ENCODE results near the gene RAB17. TPM values are rescaled to one million over a fixed set of nuclear protein-coding genes. Genes with fewer than 3 reads are reported as not detected.
A peak's percentile ranks its signal among the peaks of the same experiment; 100 is the strongest.

The RAB17 gene
- total RNA-seq, 1 experiment from 2014 or later, result 17.2 TPM

DNA sequence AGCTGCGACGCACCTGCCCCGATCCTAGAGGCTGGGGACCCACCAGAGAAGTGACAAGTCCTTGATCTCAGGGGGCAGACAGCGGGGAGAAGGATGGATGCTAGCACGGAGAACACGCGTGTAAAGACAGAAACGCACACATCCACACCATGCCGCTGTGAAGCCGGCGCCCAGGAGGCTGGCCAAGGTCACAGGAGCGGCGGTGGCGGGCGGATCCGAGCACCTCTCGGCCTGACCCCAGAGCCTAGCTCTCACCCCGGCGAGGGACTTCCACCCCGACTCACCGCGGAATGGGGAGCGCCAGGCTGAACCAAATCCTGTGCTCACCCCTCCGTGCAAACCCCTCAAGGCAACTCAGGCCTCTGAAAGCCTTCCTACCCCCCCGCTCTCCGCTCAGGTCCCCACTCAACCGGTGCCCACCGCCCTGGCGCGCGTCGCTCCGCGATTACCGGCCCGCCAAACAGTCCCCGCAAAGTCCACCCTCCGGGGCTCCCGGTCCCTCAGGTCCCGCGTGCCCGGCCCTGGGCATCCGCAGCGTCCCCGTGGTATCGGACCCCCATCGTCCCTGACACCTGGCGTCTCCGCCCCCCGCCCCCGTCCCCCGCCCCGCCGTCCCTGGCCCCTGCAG, 36.4 kb upstream of the RAB17 start:
- TF ChIP-seq, protein P1, sequence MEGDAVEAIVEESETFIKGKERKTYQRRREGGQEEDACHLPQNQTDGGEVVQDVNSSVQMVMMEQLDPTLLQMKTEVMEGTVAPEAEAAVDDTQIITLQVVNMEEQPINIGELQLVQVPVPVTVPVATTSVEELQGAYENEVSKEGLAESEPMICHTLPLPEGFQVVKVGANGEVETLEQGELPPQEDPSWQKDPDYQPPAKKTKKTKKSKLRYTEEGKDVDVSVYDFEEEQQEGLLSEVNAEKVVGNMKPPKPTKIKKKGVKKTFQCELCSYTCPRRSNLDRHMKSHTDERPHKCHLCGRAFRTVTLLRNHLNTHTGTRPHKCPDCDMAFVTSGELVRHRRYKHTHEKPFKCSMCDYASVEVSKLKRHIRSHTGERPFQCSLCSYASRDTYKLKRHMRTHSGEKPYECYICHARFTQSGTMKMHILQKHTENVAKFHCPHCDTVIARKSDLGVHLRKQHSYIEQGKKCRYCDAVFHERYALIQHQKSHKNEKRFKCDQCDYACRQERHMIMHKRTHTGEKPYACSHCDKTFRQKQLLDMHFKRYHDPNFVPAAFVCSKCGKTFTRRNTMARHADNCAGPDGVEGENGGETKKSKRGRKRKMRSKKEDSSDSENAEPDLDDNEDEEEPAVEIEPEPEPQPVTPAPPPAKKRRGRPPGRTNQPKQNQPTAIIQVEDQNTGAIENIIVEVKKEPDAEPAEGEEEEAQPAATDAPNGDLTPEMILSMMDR (IDR thresholded peaks at IDR 0.05; ENCODE audit: unreplicated experiment), result no peak
- Mint-ChIP-seq H3K27ac (ENCODE audit: low read depth, unreplicated experiment) (no peak overlapping the region), H3K4me3 (ENCODE audit: unreplicated experiment) (peak overlapping the region; percentile 65), H3K4me1 (ENCODE audit: insufficient read depth, unreplicated experiment) (no peaks in the 10 kb centered on the region), H3K9me3 (ENCODE audit: unreplicated experiment) (no peaks in the 10 kb centered on the region), H3K27me3 (ENCODE audit: insufficient read depth, unreplicated experiment) (peaks cover 41% of the 10 kb centered on the region), H3K36me3 (ENCODE audit: insufficient read depth, unreplicated experiment) (no peaks in the 10 kb centered on the region)
- ChIA-PET POLR2A (no interaction called here), CTCF (no interaction called here)
- no TSS peak for BruUV-seq (replicated peaks)
- intact Hi-C loops (cut with micrococcal nuclease), result no loop called here
- DNase-seq (ENCODE audit: unreplicated experiment), result no peak

DNA sequence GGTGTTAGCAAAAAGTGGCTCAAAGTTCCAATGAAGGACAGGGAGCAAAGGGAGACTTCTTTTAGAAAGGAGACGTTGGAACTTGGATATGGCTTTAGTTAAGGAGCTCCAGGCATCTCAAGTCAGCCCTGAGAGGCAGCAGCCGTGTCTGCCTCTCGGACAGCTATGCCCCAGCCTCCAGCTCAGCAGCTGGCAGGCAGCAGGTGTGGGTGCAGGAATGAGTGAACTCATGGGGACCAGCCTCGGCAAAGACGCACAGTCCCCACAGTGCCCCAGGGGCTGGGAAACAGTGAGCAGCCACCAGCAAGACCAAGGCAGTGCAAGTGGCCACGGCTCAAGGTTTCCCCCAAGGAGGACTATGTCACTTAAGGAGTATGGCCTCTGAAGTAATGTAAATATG, 35.2 kb upstream of the RAB17 start:
- H3K9me3 Mint-ChIP-seq (ENCODE audit: unreplicated experiment), result no peaks in the 10 kb centered on the region
- intact Hi-C loops (cut with micrococcal nuclease), result no loop called here
- H3K36me3 Mint-ChIP-seq (ENCODE audit: insufficient read depth, unreplicated experiment), result no peaks in the 10 kb centered on the region
- peak overlapping the region; percentile 65 for H3K4me3 Mint-ChIP-seq (ENCODE audit: unreplicated experiment)
- no TSS peak for BruUV-seq (replicated peaks)
- TF ChIP-seq, protein P1 (IDR thresholded peaks at IDR 0.05; ENCODE audit: unreplicated experiment), result no peak
- H3K27me3 Mint-ChIP-seq (ENCODE audit: insufficient read depth, unreplicated experiment), result peaks cover 41% of the 10 kb centered on the region
- ChIA-PET POLR2A (interaction anchor here (0.7 to 0.9 kb wide), 2 partner anchors 102 to 335 kb away, joined by 3 read pairs; no protein-coding TSS in a partner anchor), CTCF (interaction anchor here (1.6 kb wide), 1 partner anchor 64 kb away, joined by 5 read pairs; no protein-coding TSS in a partner anchor)
- H3K4me1 Mint-ChIP-seq (ENCODE audit: insufficient read depth, unreplicated experiment), result no peaks in the 10 kb centered on the region
- DNase-seq (ENCODE audit: unreplicated experiment), result no peak
- H3K27ac Mint-ChIP-seq (ENCODE audit: low read depth, unreplicated experiment), result peak overlapping the region; percentile 59

DNA sequence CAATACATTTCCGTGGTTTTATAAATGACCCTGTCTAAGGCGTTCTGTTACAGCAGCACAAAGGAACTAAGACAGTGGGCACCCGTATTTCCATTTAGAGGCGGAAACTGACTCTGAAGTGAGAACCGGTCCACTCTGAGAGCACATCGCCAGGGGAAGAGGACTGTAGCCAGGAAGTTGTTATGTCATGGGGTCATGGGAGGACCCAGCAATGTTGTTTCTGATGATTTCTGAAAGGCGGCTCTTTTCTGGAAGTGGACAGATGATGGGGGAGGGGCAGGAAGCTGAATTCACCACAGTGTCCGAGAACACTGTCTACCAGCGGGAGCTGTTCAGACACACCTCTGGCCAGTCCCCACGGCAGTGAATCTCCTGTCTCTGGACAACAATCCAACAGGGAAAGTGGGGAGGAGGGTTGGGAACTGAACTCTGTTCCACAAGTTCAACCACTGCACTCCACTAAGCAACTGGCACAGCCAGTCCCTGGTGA, 34.7 kb upstream of the RAB17 start:
- ChIA-PET POLR2A (interaction anchor here (0.7 kb wide), 1 partner anchor 335 kb away, joined by 3 read pairs; no protein-coding TSS in a partner anchor), CTCF (interaction anchor here (1.6 kb wide), 1 partner anchor 64 kb away, joined by 5 read pairs; no protein-coding TSS in a partner anchor)
- Mint-ChIP-seq H3K27me3 (ENCODE audit: insufficient read depth, unreplicated experiment) (peaks cover 41% of the 10 kb centered on the region), H3K4me3 (ENCODE audit: unreplicated experiment) (no peak overlapping the region), H3K4me1 (ENCODE audit: insufficient read depth, unreplicated experiment) (no peaks in the 10 kb centered on the region), H3K27ac (ENCODE audit: low read depth, unreplicated experiment) (peak overlapping the region; percentile 59), H3K9me3 (ENCODE audit: unreplicated experiment) (no peaks in the 10 kb centered on the region), H3K36me3 (ENCODE audit: insufficient read depth, unreplicated experiment) (no peaks in the 10 kb centered on the region)
- intact Hi-C loops (cut with micrococcal nuclease), result no loop called here
- no peak for DNase-seq (ENCODE audit: unreplicated experiment)
- no TSS peak for BruUV-seq (replicated peaks)
- TF ChIP-seq, protein P1 (IDR thresholded peaks at IDR 0.05; ENCODE audit: unreplicated experiment), result no peak

DNA sequence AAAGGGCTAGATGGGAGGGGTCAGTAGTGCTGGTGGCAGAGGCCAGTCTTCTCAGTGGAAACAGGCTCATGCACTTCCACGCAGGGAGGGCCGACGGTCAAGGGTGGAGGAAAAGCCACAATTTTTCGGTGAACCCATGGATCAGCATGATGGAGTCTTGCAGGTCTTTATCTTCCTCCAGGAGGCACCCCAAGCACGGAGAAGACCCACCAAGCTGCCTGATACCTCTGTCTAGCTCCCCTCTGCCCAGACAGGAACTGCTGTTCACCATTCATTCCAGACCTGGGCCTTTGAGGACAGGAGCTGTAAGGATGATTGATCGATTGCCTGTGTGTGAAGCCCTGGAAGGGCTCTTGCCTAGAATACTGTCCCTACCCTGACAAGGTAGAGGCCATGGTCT, 34.0 kb upstream of the RAB17 start:
- Mint-ChIP-seq H3K9me3 (ENCODE audit: unreplicated experiment) (no peaks in the 10 kb centered on the region), H3K36me3 (ENCODE audit: insufficient read depth, unreplicated experiment) (no peaks in the 10 kb centered on the region), H3K27me3 (ENCODE audit: insufficient read depth, unreplicated experiment) (peaks cover 41% of the 10 kb centered on the region), H3K4me1 (ENCODE audit: insufficient read depth, unreplicated experiment) (no peaks in the 10 kb centered on the region), H3K27ac (ENCODE audit: low read depth, unreplicated experiment) (no peak overlapping the region), H3K4me3 (ENCODE audit: unreplicated experiment) (no peak overlapping the region)
- DNase-seq (ENCODE audit: unreplicated experiment), result no peak
- ChIA-PET CTCF (interaction anchor here (1.6 kb wide), 1 partner anchor 65 kb away, joined by 5 read pairs; no protein-coding TSS in a partner anchor), POLR2A (no interaction called here)
- TF ChIP-seq, protein P1 (IDR thresholded peaks at IDR 0.05; ENCODE audit: unreplicated experiment), result no peak
- BruUV-seq (replicated peaks), result no TSS peak
- intact Hi-C loops (cut with micrococcal nuclease), result no loop called here
